ACC112 (cell line): ENCODE measurements around the gene CYP51A1.
A peak's percentile ranks its signal among the peaks of the same experiment; 100 is the strongest.
"Not testable (repeated sequence)": the region's sequence is repeated elsewhere in the genome, so short reads cannot be mapped to it uniquely, and the experiment has no call there.

Experiments used
- H2AFZ ChIP-seq: fragments of 200-600 bp; sonication (generic); one replicate; pipeline ENCODE4 v1.6.0; 2017; ENCODE audit warnings: antibody characterized with exemption, low read length; ENCODE audit not compliant: unreplicated experiment
- H3K27ac ChIP-seq: fragments of 200-600 bp; sonication (generic); 2 replicates; pipeline ENCODE4 v1.5.1; 2014; ENCODE audit warnings: low read depth, mild to moderate bottlenecking, antibody characterized with exemption, low read length, moderate library complexity
- H3K27me3 ChIP-seq: fragments of 200-600 bp; sonication (generic); 2 replicates; pipeline ENCODE4 v1.6.1; 2014; ENCODE audit warnings: mild to moderate bottlenecking, antibody characterized with exemption, low read length, moderate library complexity, mixed read lengths; ENCODE audit not compliant: insufficient read depth
- H3K36me3 ChIP-seq: fragments of 200-600 bp; sonication (generic); 2 replicates; pipeline ENCODE4 v1.6.1; 2016; ENCODE audit warnings: mild to moderate bottlenecking, antibody characterized with exemption, low read length, moderate library complexity, mixed read lengths; ENCODE audit not compliant: insufficient read depth
- H3K4me1 ChIP-seq: fragments of 200-600 bp; sonication (generic); one replicate; pipeline ENCODE4 v1.6.1; 2016; ENCODE audit warnings: low read length, mixed read lengths; ENCODE audit not compliant: insufficient read depth, unreplicated experiment, control insufficient read depth
- H3K4me3 ChIP-seq: fragments of 200-600 bp; sonication (generic); 2 replicates; pipeline ENCODE4 v1.5.1; 2014; ENCODE audit warnings: mild to moderate bottlenecking, low read depth, low read length
- H3K79me2 ChIP-seq: fragments of 200-600 bp; sonication (generic); one replicate; pipeline ENCODE4 v1.6.0; 2016; ENCODE audit warnings: low read length; ENCODE audit not compliant: control insufficient read depth, unreplicated experiment, insufficient read depth

The CYP51A1 gene

GRCh38 chr7:92134271-92135051 is at the start of gene CYP51A1:
Gene CYP51A1, minus strand, starts transcription at chr7:92134477. Its CDS starts 113 bp downstream, at chr7:92134364.
- H3K4me1 ChIP-seq, result peaks cover 5% of the 10 kb centered on the region
- peaks cover 44% of the 10 kb centered on the region for H3K79me2 ChIP-seq
- no peaks in the 10 kb centered on the region for H3K27me3 ChIP-seq
- H2AFZ ChIP-seq, result peak within 1 kb of the TSS; percentile 89
- 0 out of 2 replicates have a peak, but pooled peaks cover 5% of the 10 kb centered on the region for H3K36me3 ChIP-seq
- peak within 1 kb of the TSS; percentile 89 for H3K4me3 ChIP-seq
- H3K27ac ChIP-seq, result peak within 1 kb of the TSS; percentile 90

- Histone ChIP-seq H3K36me3 (no peaks in the 10 kb centered on the region), H3K4me3 (peak within 1 kb of the TSS; percentile 67), H3K27me3 (no peaks in the 10 kb centered on the region), H2AFZ (peak within 1 kb of the TSS; percentile 79), H3K79me2 (no peaks in the 10 kb centered on the region), H3K4me1 (peaks cover 12% of the 10 kb centered on the region), H3K27ac (no peak within 1 kb of the TSS)
Observed at GRCh38 chr7:92178928-92179924, 44.9 kb upstream of the CYP51A1 start, which contains the start of gene LRRD1. Gene LRRD1, minus strand, starts transcription at chr7:92179142. Its CDS starts 13,940 bp downstream, at chr7:92165202.

DNA sequence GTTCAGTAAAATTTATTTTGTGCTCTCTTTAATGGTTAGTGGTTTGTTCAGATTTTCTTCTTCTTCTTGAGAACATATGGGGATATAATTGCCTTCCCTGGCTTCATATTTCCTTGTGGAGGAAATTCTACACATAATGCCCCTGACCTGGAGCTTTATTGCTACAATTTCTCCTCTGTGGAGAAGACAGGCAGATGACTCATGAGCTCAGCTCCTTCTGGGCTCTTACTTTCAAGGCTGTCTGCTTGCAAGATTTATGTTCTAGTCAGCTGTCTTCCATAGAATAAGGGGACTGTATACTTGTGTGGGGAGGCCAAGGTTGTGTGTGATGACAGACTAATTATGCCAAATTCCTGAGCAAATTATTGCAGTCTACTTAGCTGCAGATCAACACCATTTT is 43.1 kb upstream of the CYP51A1 start:
- peaks cover 12% of the 10 kb centered on the region for H3K4me1 ChIP-seq
- H3K27ac ChIP-seq, result no peak overlapping the region
- no peak overlapping the region for H2AFZ ChIP-seq
- no peaks in the 10 kb centered on the region for H3K27me3 ChIP-seq
- H3K36me3 ChIP-seq, result no peaks in the 10 kb centered on the region
- H3K4me3 ChIP-seq, result no peak overlapping the region
- H3K79me2 ChIP-seq, result no peaks in the 10 kb centered on the region

GRCh38 chr7:92169529-92169928 is 35.3 kb upstream of the CYP51A1 start:
- not testable (repeated sequence) for H3K4me1 ChIP-seq, H3K27ac ChIP-seq, H2AFZ ChIP-seq, H3K27me3 ChIP-seq, H3K79me2 ChIP-seq, H3K36me3 ChIP-seq, H3K4me3 ChIP-seq

DNA sequence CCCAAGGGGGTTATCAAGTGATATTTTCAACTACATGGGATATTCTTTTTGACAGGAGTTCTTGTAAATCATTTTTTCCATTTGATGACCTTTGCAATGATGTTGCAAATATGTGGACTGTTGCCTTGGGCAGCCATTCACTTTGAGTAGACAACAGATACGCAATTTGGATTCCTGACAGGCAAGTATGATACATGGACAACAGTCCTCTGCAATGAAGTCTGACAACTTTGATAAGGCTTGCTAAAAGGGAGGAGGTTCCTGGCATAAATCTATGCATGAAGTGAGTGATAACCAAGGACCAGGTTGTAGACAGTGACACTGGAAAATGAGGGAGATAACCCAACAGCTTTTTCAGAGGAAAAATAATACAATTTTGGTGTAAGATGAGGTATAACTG is 27.0 kb upstream of the CYP51A1 start:
- H3K79me2 ChIP-seq, result no peaks in the 10 kb centered on the region
- no peak overlapping the region for H3K27ac ChIP-seq
- no peak overlapping the region for H3K4me3 ChIP-seq
- H3K4me1 ChIP-seq, result peaks cover 17% of the 10 kb centered on the region
- H3K27me3 ChIP-seq, result no peaks in the 10 kb centered on the region
- H2AFZ ChIP-seq, result no peak overlapping the region
- no peaks in the 10 kb centered on the region for H3K36me3 ChIP-seq

DNA sequence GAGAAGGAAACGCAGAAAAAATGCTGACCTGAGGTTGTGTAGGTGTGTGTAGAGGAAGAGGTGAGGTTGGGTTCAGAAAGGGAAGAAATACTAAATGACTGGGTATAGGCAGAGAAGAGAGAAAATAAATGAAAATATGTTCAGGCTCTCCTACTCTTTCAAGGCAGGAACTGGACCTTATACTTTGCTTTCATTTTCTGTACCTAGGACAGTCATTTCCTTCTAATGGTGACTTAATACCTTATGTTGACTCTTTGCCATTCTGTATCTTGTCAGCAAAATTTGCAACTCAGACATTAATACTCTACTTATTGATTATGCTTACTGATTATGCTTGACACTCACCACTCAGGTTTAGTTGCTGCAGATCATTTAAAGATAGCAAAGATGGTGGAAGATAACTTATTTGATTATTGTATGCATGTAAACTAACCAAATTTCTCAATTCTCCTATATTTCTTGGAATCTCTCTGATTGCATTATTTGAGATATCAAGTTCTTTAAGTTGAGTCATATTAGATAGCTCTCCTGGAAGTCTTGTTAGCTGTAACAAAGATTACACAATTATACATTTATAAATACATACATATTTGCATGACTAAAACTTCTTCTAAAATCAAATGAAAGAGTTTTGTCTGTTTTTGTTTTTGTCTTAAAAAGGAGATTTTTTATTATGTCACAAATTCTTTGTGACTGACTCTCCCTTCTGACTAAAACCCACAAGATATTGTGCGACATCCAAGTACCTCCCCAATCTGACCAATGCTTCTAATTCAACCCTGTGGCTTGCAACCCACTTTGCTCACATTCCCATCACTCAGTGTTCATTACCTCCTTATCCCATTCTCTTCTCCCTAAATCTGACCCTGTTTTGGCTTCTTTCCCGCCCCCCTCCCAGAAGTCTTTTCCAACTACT is 24.6 kb upstream of the CYP51A1 start:
- no peak overlapping the region for H2AFZ ChIP-seq
- peak overlapping the region; percentile 69 for H3K27ac ChIP-seq
- H3K36me3 ChIP-seq, result no peaks in the 10 kb centered on the region
- peaks cover 17% of the 10 kb centered on the region for H3K4me1 ChIP-seq
- H3K27me3 ChIP-seq, result no peaks in the 10 kb centered on the region
- H3K4me3 ChIP-seq, result peak overlapping the region; percentile 44
- no peaks in the 10 kb centered on the region for H3K79me2 ChIP-seq

DNA sequence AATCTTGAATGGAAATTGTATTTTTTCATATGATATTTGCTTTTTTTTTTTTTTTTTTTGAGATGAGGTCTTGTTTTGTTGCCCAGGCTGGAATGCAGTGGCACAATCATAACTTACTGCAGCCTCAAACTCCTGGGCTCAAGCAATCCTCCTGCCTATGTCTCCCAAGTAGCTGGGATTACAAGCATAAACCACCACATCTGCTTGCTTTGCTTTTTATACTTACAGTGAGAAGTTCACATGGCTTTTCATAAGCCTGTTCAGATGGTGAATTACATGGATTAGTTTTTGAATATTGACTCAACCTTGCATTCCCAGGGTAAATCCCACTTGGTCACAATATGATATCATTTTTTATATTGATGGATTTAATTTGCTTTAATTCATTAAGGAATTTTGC is 22.7 kb upstream of the CYP51A1 start:
- Histone ChIP-seq H2AFZ (no peak overlapping the region), H3K79me2 (no peaks in the 10 kb centered on the region), H3K4me3 (no peak overlapping the region), H3K36me3 (no peaks in the 10 kb centered on the region), H3K4me1 (peaks cover 17% of the 10 kb centered on the region), H3K27ac (no peak overlapping the region), H3K27me3 (no peaks in the 10 kb centered on the region)

GRCh38 chr7:92155108-92155739 is 20.9 kb upstream of the CYP51A1 start:
- Histone ChIP-seq H3K36me3 (no peaks in the 10 kb centered on the region), H3K27ac (no peak overlapping the region), H2AFZ (no peak overlapping the region), H3K79me2 (no peaks in the 10 kb centered on the region), H3K27me3 (no peaks in the 10 kb centered on the region), H3K4me3 (no peak overlapping the region), H3K4me1 (peaks cover 17% of the 10 kb centered on the region)

DNA sequence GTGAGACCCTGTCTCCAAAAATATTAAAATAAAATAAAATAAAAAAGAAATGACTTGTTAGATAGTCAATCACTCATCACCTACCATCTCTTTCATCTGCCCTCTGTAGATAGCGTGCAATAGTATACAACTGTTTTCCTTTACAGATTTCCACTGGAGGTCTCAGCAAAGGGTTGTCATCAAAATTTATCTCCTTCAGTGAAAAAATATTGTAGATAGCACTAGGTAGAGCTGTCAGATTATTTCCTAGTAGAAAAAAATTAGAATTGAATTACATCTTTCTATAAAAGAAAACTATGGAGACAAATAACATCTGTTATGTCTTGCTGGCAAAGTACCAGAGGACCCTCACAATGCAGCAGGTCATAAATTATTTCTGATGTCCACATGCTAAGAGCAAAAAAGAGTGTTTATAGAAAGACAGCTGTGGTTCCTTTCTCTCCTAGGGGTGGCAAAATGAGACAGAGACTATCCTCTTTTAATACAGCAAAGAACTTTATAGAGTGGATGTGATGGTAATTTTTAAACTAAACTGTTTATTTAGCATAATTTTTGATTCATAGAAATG is 16.3 kb upstream of the CYP51A1 start:
- no peak overlapping the region for H3K27ac ChIP-seq
- no peak overlapping the region for H2AFZ ChIP-seq
- no peaks in the 10 kb centered on the region for H3K36me3 ChIP-seq
- H3K4me1 ChIP-seq, result no peaks in the 10 kb centered on the region
- no peaks in the 10 kb centered on the region for H3K79me2 ChIP-seq
- H3K4me3 ChIP-seq, result no peak overlapping the region
- H3K27me3 ChIP-seq, result no peaks in the 10 kb centered on the region
